ENCODE results near the gene WDR86.

WDR86 gene

GRCh38 chr7:151342102-151342646 lies 67.7 kb downstream of the WDR86 start:
- H3K36me3 Mint-ChIP-seq (ENCODE audit: low read depth), result peaks cover 23% of the 10 kb centered on the region
- peaks cover 54% of the 10 kb centered on the region for H3K4me1 Mint-ChIP-seq
- H3K27me3 Mint-ChIP-seq, result no peaks in the 10 kb centered on the region
- ATAC-seq, result peak; percentile 55
- no peak for DNase-seq
- peak overlapping the region; percentile 85 for H3K27ac Mint-ChIP-seq
- peaks cover 6% of the 10 kb centered on the region for H3K9me3 Mint-ChIP-seq
- H3K4me3 Mint-ChIP-seq, result peak overlapping the region; percentile 86

GRCh38 chr7:151341357-151342101 lies 68.3 kb downstream of the WDR86 start, which contains the start of gene NUB1:
NUB1 (plus strand) TSS chr7:151341812; CDS start chr7:151345350, 3,538 bp downstream.
- Mint-ChIP-seq H3K4me1 (peaks cover 53% of the 10 kb centered on the region), H3K27ac (peak within 1 kb of the TSS; percentile 85), H3K27me3 (no peaks in the 10 kb centered on the region), H3K36me3 (ENCODE audit: low read depth) (peaks cover 18% of the 10 kb centered on the region), H3K4me3 (peak within 1 kb of the TSS; percentile 86), H3K9me3 (peaks cover 6% of the 10 kb centered on the region)
- DNase-seq (peak; percentile 94), ATAC-seq (peak; percentile 66)

GRCh38 chr7:151340794-151341356 lies 69.0 kb downstream of the WDR86 start:
- Mint-ChIP-seq H3K27me3 (no peaks in the 10 kb centered on the region), H3K27ac (peak overlapping the region; percentile 59), H3K4me1 (peaks cover 53% of the 10 kb centered on the region), H3K36me3 (ENCODE audit: low read depth) (peaks cover 12% of the 10 kb centered on the region), H3K4me3 (peak overlapping the region; percentile 14), H3K9me3 (peaks cover 6% of the 10 kb centered on the region)
- DNase-seq (no peak), ATAC-seq (no peak)

GRCh38 chr7:151339651-151340382 lies 70.0 kb downstream of the WDR86 start:
- peaks cover 6% of the 10 kb centered on the region for H3K9me3 Mint-ChIP-seq
- ATAC-seq (peak; percentile 42), DNase-seq (no peak)
- no peaks in the 10 kb centered on the region for H3K27me3 Mint-ChIP-seq
- peaks cover 8% of the 10 kb centered on the region for H3K36me3 Mint-ChIP-seq (ENCODE audit: low read depth)
- H3K4me3 Mint-ChIP-seq, result peak overlapping the region; percentile 16
- H3K27ac Mint-ChIP-seq, result peak overlapping the region; percentile 59
- peaks cover 53% of the 10 kb centered on the region for H3K4me1 Mint-ChIP-seq

- DNase-seq (no peak), ATAC-seq (no peak)
- Mint-ChIP-seq H3K27me3 (no peaks in the 10 kb centered on the region), H3K27ac (no peak overlapping the region), H3K4me1 (peaks cover 55% of the 10 kb centered on the region), H3K9me3 (peaks cover 6% of the 10 kb centered on the region), H3K36me3 (ENCODE audit: low read depth) (peaks cover 8% of the 10 kb centered on the region), H3K4me3 (no peak overlapping the region)
Measured at GRCh38 chr7:151338809-151339208, 71.0 kb downstream of the WDR86 start.

GRCh38 chr7:151337346-151337745 lies 72.5 kb downstream of the WDR86 start:
- H3K27ac Mint-ChIP-seq, result no peak overlapping the region
- H3K4me3 Mint-ChIP-seq, result no peak overlapping the region
- H3K9me3 Mint-ChIP-seq, result peaks cover 6% of the 10 kb centered on the region
- H3K4me1 Mint-ChIP-seq, result peaks cover 43% of the 10 kb centered on the region
- H3K27me3 Mint-ChIP-seq, result no peaks in the 10 kb centered on the region
- H3K36me3 Mint-ChIP-seq (ENCODE audit: low read depth), result peaks cover 2% of the 10 kb centered on the region
- ATAC-seq, result no peak
- no peak for DNase-seq

GRCh38 chr7:151336027-151336708 lies 73.7 kb downstream of the WDR86 start:
- peaks cover 2% of the 10 kb centered on the region for H3K36me3 Mint-ChIP-seq (ENCODE audit: low read depth)

GRCh38 chr7:151334628-151335027 lies 75.2 kb downstream of the WDR86 start:
- Mint-ChIP-seq H3K27me3 (peaks cover 1% of the 10 kb centered on the region), H3K27ac (no peak overlapping the region), H3K9me3 (peaks cover 6% of the 10 kb centered on the region), H3K4me1 (peaks cover 27% of the 10 kb centered on the region), H3K36me3 (ENCODE audit: low read depth) (no peaks in the 10 kb centered on the region), H3K4me3 (no peak overlapping the region)
- no peak for ATAC-seq
- no peak for DNase-seq

More at GRCh38 chr7:151336027-151336708, 73.7 kb downstream of the WDR86 start:
- Mint-ChIP-seq H3K4me1 (peaks cover 42% of the 10 kb centered on the region), H3K9me3 (peaks cover 6% of the 10 kb centered on the region), H3K27ac (no peak overlapping the region), H3K27me3 (no peaks in the 10 kb centered on the region), H3K4me3 (no peak overlapping the region)
- ATAC-seq (no peak), DNase-seq (no peak)

All from activated naive CD8-positive, alpha-beta T cell treated with anti-CD3 and anti-CD28 coated beads, Interleukin-2, amount 50 U/mL, for 24 hours (primary cell).